Putamen (tissue), 1 donor: Measurements from ENCODE around the gene TXLNB.
A peak's percentile ranks its signal among the peaks of the same experiment; 100 is the strongest.

Source experiments
- DNase-seq: peaks from one replicate; pipeline ENCODE4 v3.0.0-alpha.2; 2016; ENCODE audit warnings: low spot score

TXLNB gene

GRCh38 chr6:139271056-139271455 is 20.7 kb downstream of the TXLNB start:
- DNase-seq: no peak

- DNase-seq: no peak
Observed at GRCh38 chr6:139270249-139270648, 21.5 kb downstream of the TXLNB start.

DNA sequence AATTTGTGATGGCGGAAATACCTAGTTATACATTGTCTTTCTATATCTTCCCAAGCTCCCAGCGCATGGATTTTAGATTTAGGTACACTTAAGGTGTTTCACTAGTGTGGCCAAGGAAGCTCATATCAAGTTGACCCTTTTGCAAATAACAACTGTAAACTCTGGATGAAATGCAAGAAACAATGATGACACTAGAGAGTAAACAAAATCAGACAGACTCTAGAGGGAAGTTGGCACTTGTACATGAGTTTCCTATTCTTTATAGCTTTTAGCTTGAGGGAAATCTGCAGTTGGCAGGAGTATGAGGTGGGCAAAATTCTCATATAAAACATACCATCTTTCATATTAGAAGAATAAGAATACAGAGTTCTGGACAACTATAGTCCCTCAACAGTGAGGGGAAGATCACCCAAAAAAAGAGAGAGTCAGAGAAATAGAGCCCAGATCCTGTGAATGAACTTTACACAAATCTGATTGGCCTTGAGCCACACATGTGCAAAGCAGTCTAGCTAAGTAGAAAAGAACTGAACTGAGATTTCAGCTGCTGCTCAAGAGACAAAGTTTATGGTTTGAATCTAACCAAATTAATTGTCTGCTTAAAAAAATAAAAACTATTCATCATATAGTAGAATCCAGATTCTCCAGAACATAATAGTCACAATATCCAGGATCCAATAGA is 26.1 kb downstream of the TXLNB start:
- DNase-seq: no peak

DNA sequence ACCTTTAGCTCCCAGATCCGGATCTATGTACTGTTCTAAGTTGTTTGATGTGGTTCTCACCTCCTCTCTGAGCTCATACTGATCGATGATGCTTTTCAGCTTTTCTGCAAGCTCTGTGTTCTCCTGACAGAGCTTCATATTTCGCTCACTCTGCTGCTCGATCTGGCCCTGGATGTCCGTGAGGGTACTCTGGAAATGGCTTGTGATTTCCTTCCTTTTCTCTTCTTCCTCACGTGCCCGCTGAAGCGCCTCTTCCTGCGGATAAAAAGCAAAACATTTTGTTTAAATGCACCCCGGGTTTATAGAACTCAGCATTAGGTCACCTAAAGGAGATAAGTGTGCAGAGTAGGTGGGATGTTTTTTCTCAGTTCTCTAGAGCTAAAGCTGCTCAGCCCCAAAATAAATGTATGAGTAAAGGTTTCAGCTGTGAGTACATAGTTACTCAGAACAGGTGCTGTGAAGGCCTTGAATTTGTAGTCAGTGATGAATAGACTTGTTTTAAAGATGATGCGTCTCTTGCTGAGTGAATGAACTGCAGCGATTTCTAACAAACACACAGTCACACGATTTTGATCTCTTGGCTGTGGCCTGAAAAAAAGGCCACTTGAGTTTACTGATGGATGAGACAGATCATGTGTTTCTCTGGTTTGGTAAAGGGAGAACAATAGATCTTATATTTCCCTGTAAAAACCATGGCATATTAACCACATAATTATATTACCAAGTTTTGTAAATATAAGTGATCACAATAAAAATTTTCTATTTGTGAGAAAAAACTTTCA is 29.1 kb downstream of the TXLNB start:
- no peak for DNase-seq

GRCh38 chr6:139257821-139258398 is 33.9 kb downstream of the TXLNB start:
- DNase-seq: no peak

DNA sequence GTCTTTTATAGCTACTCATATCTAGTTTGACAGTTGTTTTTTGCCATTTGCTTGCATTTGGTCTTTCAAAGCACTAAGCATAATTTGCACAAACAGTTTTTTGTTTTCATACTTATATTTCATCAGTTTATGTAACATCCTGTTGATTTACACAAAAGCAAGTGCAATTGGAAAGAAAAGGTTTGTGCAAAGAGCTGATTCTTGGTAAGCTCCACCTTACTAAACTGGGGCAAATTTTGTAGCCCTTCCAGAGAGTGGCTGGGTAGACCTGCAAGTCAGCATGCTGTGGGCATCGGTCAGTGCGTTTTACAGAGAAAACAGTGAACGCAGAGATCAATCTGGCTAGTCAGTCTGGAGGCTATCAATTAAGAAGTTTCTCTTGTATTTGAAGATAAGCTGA is 34.5 kb downstream of the TXLNB start:
- no peak for DNase-seq

DNA sequence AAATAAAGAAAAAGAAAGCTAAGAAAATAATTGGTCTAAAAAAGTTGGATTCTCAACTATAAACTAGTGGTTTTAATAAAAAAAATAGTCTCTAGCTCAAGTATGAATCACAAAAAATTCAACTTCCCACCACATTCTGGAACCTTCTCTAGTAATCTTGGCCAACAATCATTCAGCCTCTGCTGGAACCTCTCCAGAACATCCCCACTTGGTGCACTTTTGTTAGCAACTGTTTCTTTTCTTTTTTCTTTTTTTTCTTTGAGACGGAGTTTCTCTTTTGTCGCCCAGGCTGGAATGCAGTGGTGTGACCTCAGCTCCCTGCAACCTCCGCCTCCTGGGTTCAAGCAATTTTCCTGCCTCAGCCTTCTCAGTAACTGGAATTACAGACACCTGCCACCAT is 35.7 kb downstream of the TXLNB start:
- DNase-seq: no peak

- DNase-seq: no peak
Observed at GRCh38 chr6:139254196-139254595, 37.6 kb downstream of the TXLNB start.

DNA sequence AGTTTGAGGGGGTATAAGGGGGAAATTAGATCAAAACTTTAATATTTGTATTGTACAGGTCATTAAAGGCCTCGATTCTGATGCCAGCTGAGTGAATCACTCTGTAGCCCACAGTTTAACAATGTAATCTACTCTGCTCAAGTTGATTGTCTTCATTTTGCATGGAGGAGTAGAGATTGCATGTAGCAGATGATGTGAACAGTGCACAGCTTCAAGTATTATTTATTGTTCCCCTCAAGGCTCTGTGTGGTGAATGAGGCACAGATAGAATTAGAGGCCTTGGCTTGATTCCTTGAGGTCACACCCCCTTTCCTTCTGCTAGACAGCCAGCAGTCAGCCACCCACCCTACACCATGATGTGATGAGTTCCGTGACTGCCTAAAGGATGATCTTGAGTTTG is 38.1 kb downstream of the TXLNB start:
- no peak for DNase-seq

DNA sequence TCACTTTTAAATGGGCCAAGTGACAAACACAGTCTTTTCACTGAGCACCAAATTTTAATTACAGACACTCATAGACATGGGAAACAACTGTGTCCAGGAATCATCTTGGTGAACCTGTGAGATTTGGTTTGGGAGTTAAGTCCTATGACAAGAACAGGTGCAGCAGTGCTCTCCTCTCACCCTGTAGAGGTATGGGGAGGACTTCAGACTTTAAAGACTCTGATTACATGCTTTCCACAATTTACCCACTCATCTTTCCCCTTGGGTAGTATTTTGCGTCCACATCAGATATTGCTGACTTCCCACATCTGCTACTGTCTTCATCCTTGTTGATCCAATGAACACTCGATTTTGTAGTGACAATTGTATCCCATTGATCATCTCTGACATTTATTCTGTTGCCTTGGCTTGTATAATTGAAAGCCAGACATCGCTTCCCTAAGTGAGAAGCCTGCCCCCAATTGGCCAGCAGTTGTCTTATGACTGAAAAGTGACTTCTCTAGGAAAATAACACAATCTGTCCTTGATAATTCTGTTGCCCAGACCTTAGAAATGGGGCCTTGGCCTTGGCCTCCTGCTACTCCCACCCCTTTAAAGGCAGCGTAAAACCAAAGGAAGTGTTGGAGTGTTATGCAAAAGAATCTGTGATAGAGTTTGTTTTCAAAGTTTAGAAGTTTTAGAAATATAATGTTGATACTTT is 40.0 kb downstream of the TXLNB start:
- DNase-seq: no peak

- no peak for DNase-seq
Observed at GRCh38 chr6:139251045-139251690, 40.6 kb downstream of the TXLNB start.

GRCh38 chr6:139250296-139251044 is 41.3 kb downstream of the TXLNB start:
- DNase-seq: no peak

DNA sequence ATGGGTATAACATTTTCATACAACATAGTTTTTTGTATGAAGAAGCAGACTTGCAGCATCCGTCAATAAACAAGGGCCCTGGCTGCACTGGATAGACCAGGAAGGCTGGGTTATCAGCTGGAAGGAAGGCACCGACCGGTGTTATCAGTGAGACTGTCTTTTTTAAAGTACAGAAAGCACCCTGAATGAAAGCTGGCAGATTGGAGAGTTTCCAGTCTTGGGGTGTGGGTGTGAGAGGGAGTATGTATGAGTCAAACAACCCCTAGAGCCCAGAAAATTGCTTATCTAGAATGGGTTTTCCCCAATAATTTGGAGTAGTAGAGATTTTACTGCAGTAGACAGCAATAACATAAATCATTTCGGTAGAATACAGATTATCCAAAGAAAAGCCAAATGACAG is 42.4 kb downstream of the TXLNB start:
- peak; percentile 32 for DNase-seq

- no peak for DNase-seq
Observed at GRCh38 chr6:139248911-139249310, 42.9 kb downstream of the TXLNB start.

- DNase-seq: no peak
Observed at GRCh38 chr6:139247618-139248017, 44.2 kb downstream of the TXLNB start.

DNA sequence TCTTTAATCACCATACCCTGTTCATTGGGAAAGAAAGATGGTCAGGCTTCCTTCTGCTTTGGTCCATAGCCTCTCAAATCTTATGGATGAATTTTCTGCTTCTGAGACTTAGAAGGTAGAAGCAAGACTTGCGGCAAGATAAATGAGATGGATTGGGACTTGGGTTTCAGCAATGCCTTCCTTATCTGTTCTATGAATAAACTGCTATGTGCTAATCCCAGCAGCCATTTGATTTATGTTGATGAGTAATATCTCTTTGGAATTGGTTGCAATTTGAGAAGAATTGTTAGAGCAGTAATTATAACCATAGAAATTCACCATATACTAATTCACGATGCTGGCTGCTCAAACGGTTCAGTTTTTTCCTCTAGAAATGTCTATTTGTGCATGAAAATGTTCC is 48.3 kb downstream of the TXLNB start:
- DNase-seq: no peak

- no peak for DNase-seq
Observed at GRCh38 chr6:139242457-139243240, 49.1 kb downstream of the TXLNB start.

DNA sequence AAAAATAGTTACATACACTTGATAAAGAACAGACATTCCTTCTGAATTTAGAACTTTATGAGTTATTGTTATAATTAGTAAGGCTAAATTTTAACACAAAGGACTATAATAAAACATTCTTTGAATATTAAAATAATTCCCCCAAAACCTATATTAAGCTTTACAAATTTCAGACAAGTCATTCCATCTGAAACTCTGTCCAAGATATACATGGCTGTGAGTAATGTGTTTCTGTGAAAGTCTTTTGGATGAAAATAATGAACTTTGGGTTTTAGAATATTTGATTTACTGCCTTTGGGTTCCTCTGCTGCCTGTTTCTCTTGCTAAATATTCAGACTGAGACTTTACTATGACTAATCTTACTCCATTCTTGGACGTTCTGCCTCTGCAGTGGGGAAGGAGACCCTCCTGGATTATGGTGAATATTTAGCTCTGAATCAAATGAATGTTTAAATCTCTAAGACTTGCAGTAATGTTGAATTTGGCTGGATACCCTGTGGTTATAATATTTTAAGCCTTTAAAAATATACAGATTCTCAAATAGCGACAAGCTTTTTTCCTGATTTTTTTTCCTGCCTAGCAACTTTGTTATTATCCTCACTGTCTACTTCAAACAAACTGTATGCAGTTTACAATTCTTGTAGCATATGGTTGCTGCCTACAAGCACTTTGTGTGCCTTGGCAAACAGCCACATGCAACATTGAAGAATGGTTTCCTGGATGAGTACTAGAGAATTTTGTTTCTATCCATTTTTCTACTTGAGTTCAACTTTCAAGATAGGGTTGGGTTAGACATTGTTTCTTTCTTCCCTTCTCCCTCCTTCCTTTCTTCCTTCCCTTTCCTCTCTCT is 51.4 kb downstream of the TXLNB start:
- no peak for DNase-seq

- no peak for DNase-seq
Observed at GRCh38 chr6:139239064-139239463, 52.7 kb downstream of the TXLNB start.

- no peak for DNase-seq
Observed at GRCh38 chr6:139236105-139236504, 55.7 kb downstream of the TXLNB start.
